ENCODE data around the gene SORCS3.

The SORCS3 gene

GRCh38 chr10:105017116-105017515 lies 376.0 kb downstream of the SORCS3 start:
- DNase-seq (ENCODE audit: low read depth in 2 of 2): peak; percentile 0 to 3

GRCh38 chr10:105017691-105018090 lies 376.6 kb downstream of the SORCS3 start:
- DNase-seq (ENCODE audit: low read depth in 2 of 2): no peak

- DNase-seq (ENCODE audit: low read depth in 2 of 2): no peak
Observed at GRCh38 chr10:105023211-105024111, 382.4 kb downstream of the SORCS3 start.

GRCh38 chr10:105024184-105024583 lies 383.1 kb downstream of the SORCS3 start:
- DNase-seq (ENCODE audit: low read depth in 2 of 2): no peak

GRCh38 chr10:105025092-105025491 lies 384.0 kb downstream of the SORCS3 start:
- DNase-seq (ENCODE audit: low read depth in 2 of 2): no peak

- no peak for DNase-seq (ENCODE audit: low read depth in 2 of 2)
Observed at GRCh38 chr10:105026566-105026965, 385.5 kb downstream of the SORCS3 start.

- no peak for DNase-seq (ENCODE audit: low read depth in 2 of 2)
Observed at GRCh38 chr10:105029286-105029685, 388.2 kb downstream of the SORCS3 start.

- DNase-seq (ENCODE audit: low read depth in 2 of 2): no peak
Observed at GRCh38 chr10:105037022-105037421, 395.9 kb downstream of the SORCS3 start.

GRCh38 chr10:105041956-105042355 lies 400.9 kb downstream of the SORCS3 start:
- DNase-seq (ENCODE audit: low read depth in 2 of 2): no peak

GRCh38 chr10:105042906-105043552 lies 401.9 kb downstream of the SORCS3 start:
- DNase-seq (ENCODE audit: low read depth in 2 of 2): no peak

- DNase-seq (ENCODE audit: low read depth in 2 of 2): no peak
Observed at GRCh38 chr10:105044902-105045301, 403.8 kb downstream of the SORCS3 start.

GRCh38 chr10:105056413-105056812 lies 415.3 kb downstream of the SORCS3 start:
- no peak for DNase-seq (ENCODE audit: low read depth in 2 of 2)

GRCh38 chr10:105062951-105063350 lies 421.9 kb downstream of the SORCS3 start:
- no peak for DNase-seq (ENCODE audit: low read depth in 2 of 2)

- peak in 1 of 2 donors; percentile 2 for DNase-seq (ENCODE audit: low read depth in 2 of 2)
Observed at GRCh38 chr10:105063796-105064195, 422.7 kb downstream of the SORCS3 start.

- DNase-seq (ENCODE audit: low read depth in 2 of 2): no peak
Observed at GRCh38 chr10:105068497-105068896, 427.4 kb downstream of the SORCS3 start.

GRCh38 chr10:105070249-105070648 lies 429.2 kb downstream of the SORCS3 start:
- DNase-seq (ENCODE audit: low read depth in 2 of 2): no peak

- no peak for DNase-seq (ENCODE audit: low read depth in 2 of 2)
Observed at GRCh38 chr10:105070952-105071351, 429.9 kb downstream of the SORCS3 start.

- no peak for DNase-seq (ENCODE audit: low read depth in 2 of 2)
Observed at GRCh38 chr10:105071980-105072379, 430.9 kb downstream of the SORCS3 start.

- DNase-seq (ENCODE audit: low read depth in 2 of 2): no peak
Observed at GRCh38 chr10:105073999-105074398, 432.9 kb downstream of the SORCS3 start.

- DNase-seq (ENCODE audit: low read depth in 2 of 2): no peak
Observed at GRCh38 chr10:105075031-105075430, 433.9 kb downstream of the SORCS3 start.

- DNase-seq (ENCODE audit: low read depth in 2 of 2): no peak
Observed at GRCh38 chr10:105085980-105086379, 444.9 kb downstream of the SORCS3 start.

- DNase-seq (ENCODE audit: low read depth in 2 of 2): no peak
Observed at GRCh38 chr10:105094048-105094447, 453.0 kb downstream of the SORCS3 start.

- DNase-seq (ENCODE audit: low read depth in 2 of 2): no peak
Observed at GRCh38 chr10:105096316-105096715, 455.2 kb downstream of the SORCS3 start.
